Measurements from ENCODE around the gene ARHGAP21. TPM values are rescaled to one million over a fixed set of nuclear protein-coding genes. Genes with fewer than 3 reads are reported as not detected.

The ARHGAP21 gene
- total and polyA plus RNA-seq, 9 of the 15 experiments (the other 6 are each of a cell fraction or from before 2014, with no cell fraction given) = 13.6 to 145 (median 60.8) TPM

- TF ChIP-seq HNRNPK (IDR thresholded peaks at IDR 0.05; ENCODE audit: low read depth, low read length, poor library complexity, severe bottlenecking) = no peak
- TF ChIP-seq RBM25 (IDR thresholded peaks at IDR 0.05; ENCODE audit: low read depth, low read length, severe bottlenecking) = peak; percentile 17
- no peak for TF ChIP-seq ZNF778 (CRISPR knock-in tag; IDR thresholded peaks at IDR 0.05)
- TF ChIP-seq EP400 (IDR thresholded peaks at IDR 0.05) = no peak
- TF ChIP-seq TAF1 (IDR thresholded peaks at IDR 0.05; ENCODE audit: control insufficient read depth, extremely low read depth, insufficient read depth, low read length, severe bottlenecking) = no peak
- no peak for TF ChIP-seq SNAPC5 (CRISPR knock-in tag; IDR thresholded peaks at IDR 0.05)
- TF ChIP-seq SOX6 (IDR thresholded peaks at IDR 0.05) = no peak
- TF ChIP-seq MAFF (IDR thresholded peaks at IDR 0.05; ENCODE audit: low read length) = no peak
- peak; percentile 84 for TF ChIP-seq DEAF1 (CRISPR knock-in tag; IDR thresholded peaks at IDR 0.05)
- TF ChIP-seq NR2C1 (IDR thresholded peaks at IDR 0.05) = no peak
- TF ChIP-seq NR2C1 (tag; IDR thresholded peaks at IDR 0.05) = no peak
- TF ChIP-seq SPI1 (IDR thresholded peaks at IDR 0.05; ENCODE audit: borderline replicate concordance, low read depth, low read length) = no peak
- no peak for TF ChIP-seq ZNF766 (CRISPR knock-in tag; conservative IDR thresholded peaks at IDR 0.05)
- TF ChIP-seq ZNF232 (CRISPR knock-in tag; IDR thresholded peaks at IDR 0.05) = no peak
- TF ChIP-seq ZNF143 (CRISPR knock-in tag; IDR thresholded peaks at IDR 0.05) = no peak
- TF ChIP-seq HCFC1 (IDR thresholded peaks at IDR 0.05; ENCODE audit: low read depth, low read length) = no peak
- TF ChIP-seq TCF7 (IDR thresholded peaks at IDR 0.05; ENCODE audit: borderline replicate concordance) = no peak
- no peak for TF ChIP-seq HLTF (IDR thresholded peaks at IDR 0.05)
- TF ChIP-seq ZEB2 (IDR thresholded peaks at IDR 0.05) = no peak
- no peak for TF ChIP-seq ZKSCAN1 (IDR thresholded peaks at IDR 0.05; ENCODE audit: low read depth, low read length)
- TF ChIP-seq SRSF3 (IDR thresholded peaks at IDR 0.05; ENCODE audit: insufficient read depth, low read length) = no peak
- TF ChIP-seq ARID2 (IDR thresholded peaks at IDR 0.05) = 0 out of 2 replicates have a peak, but pooled peaks have one; percentile 5
- no peak for TF ChIP-seq FOXJ2 (tag; IDR thresholded peaks at IDR 0.05)
- no peak for TF ChIP-seq PBX2 (CRISPR knock-in tag; IDR thresholded peaks at IDR 0.05; ENCODE audit: low read depth)
- TF ChIP-seq PBX2 (tag; conservative IDR thresholded peaks at IDR 0.05; ENCODE audit: low read depth) = 0 out of 2 replicates have a peak, but pooled peaks have one; percentile 20
- no peak for TF ChIP-seq TSC22D4 (tag; IDR thresholded peaks at IDR 0.05)
- TF ChIP-seq BRCA1 (IDR thresholded peaks at IDR 0.05) = no peak
- no peak for TF ChIP-seq BRCA1 (CRISPR knock-in tag; IDR thresholded peaks at IDR 0.05)
- no peak for TF ChIP-seq CXXC5 (CRISPR knock-in tag; IDR thresholded peaks at IDR 0.05)
Measured at GRCh38 chr10:24642921-24643678, 80.6 kb downstream of the ARHGAP21 start (continued).
